ENCODE data around the gene PSMG3. TPM values are rescaled to one million over a fixed set of nuclear protein-coding genes. Genes with fewer than 3 reads are reported as not detected.

The PSMG3 gene
- polyA plus RNA-seq, 1 donor (not counting 4 experiments of a cell fraction or from before 2014, with no cell fraction given): 49.6 TPM

- H3K4me1 ChIP-seq (ENCODE audit: control insufficient read depth, extremely low read depth, insufficient read depth, low read length): peaks cover 42% of the 10 kb centered on the region
- no peak for DNase-seq (ENCODE audit: low read depth, low spot score)
These were observed 1.8 kb downstream of the PSMG3 start for GRCh38 chr7:1567896-1568510.

GRCh38 chr7:1567049-1567771 is 2.6 kb downstream of the PSMG3 start:
- dilution Hi-C loops (cut with MboI; ENCODE audit: extremely low pct_ligation_motif_present, low sequenced_read_pairs): no loop called here
- peak overlapping the region in 2 of 3 experiments; percentile 2 to 16 for H3K4me3 ChIP-seq (ENCODE audit: control insufficient read depth in 2 of 3, extremely low read depth in 1 of 3, insufficient read depth in 2 of 3, low read depth in 1 of 3, low read length in 3 of 3)
- DNase-seq (ENCODE audit: low read depth, low spot score): peak; percentile 62
- H3K9me1 ChIP-seq (ENCODE audit: control insufficient read depth, extremely low read depth, insufficient read depth, low read length): no peaks in the 10 kb centered on the region
- peak overlapping the region; percentile 77 for H3K4me2 ChIP-seq (ENCODE audit: control insufficient read depth, extremely low read depth, insufficient read depth, low read depth, low read length)
- peaks cover 1 to 14% of the 10 kb centered on the region in 2 experiments for H3K36me3 ChIP-seq (ENCODE audit: control insufficient read depth in 2 of 2, extremely low read depth in 1 of 2, insufficient read depth in 2 of 2, low read length in 2 of 2)
- peaks cover 42% of the 10 kb centered on the region for H3K4me1 ChIP-seq (ENCODE audit: control insufficient read depth, extremely low read depth, insufficient read depth, low read length)
- H2AFZ ChIP-seq (ENCODE audit: control insufficient read depth, low read length): no peak overlapping the region
- peaks cover 8% of the 10 kb centered on the region for H3K79me2 ChIP-seq (ENCODE audit: control insufficient read depth, insufficient read depth, low read length)
- H3K9ac ChIP-seq (ENCODE audit: control insufficient read depth, extremely low read depth, insufficient read depth, low read length): peak overlapping the region; percentile 93
- peak overlapping the region; percentile 86 for H3K27ac ChIP-seq (ENCODE audit: control insufficient read depth, insufficient read depth, low read length)
- peak; percentile 78 for FAIRE-seq
- H3K9me3 ChIP-seq (ENCODE audit: control insufficient read depth, low read depth, low read length): no peaks in the 10 kb centered on the region
- H4K20me1 ChIP-seq (ENCODE audit: control insufficient read depth, extremely low read depth, insufficient read depth, low read length): no peaks in the 10 kb centered on the region
- TF ChIP-seq EZH2 (IDR thresholded peaks at IDR 0.05; ENCODE audit: low read length) (no peak), CTCF (optimal IDR thresholded peaks at IDR 0.05 in 1 of 3, IDR thresholded peaks at IDR 0.05 in 1 of 3, conservative IDR thresholded peaks at IDR 0.05 in 1 of 3; ENCODE audit: extremely low read depth in 1 of 3, insufficient read depth in 2 of 3, low read length in 3 of 3) (no peak)
- no peaks in the 10 kb centered on the region for H3K27me3 ChIP-seq (ENCODE audit: control insufficient read depth, extremely low read depth, insufficient read depth, low read length)

More at GRCh38 chr7:1567896-1568510, 1.8 kb downstream of the PSMG3 start:
- Histone ChIP-seq H3K9me3 (ENCODE audit: control insufficient read depth, low read depth, low read length) (no peaks in the 10 kb centered on the region), H3K79me2 (ENCODE audit: control insufficient read depth, insufficient read depth, low read length) (peaks cover 8% of the 10 kb centered on the region), H3K9me1 (ENCODE audit: control insufficient read depth, extremely low read depth, insufficient read depth, low read length) (no peaks in the 10 kb centered on the region), H3K4me2 (ENCODE audit: control insufficient read depth, extremely low read depth, insufficient read depth, low read depth, low read length) (peak overlapping the region; percentile 77), H3K4me3 (ENCODE audit: control insufficient read depth in 2 of 3, extremely low read depth in 1 of 3, insufficient read depth in 2 of 3, low read depth in 1 of 3, low read length in 3 of 3) (peak overlapping the region in 2 of 3 experiments; percentile 2 to 22), H3K27ac (ENCODE audit: control insufficient read depth, insufficient read depth, low read length) (peak overlapping the region; percentile 86), H3K36me3 (ENCODE audit: control insufficient read depth in 2 of 2, extremely low read depth in 1 of 2, insufficient read depth in 2 of 2, low read length in 2 of 2) (peaks cover 1 to 14% of the 10 kb centered on the region in 2 experiments), H4K20me1 (ENCODE audit: control insufficient read depth, extremely low read depth, insufficient read depth, low read length) (no peaks in the 10 kb centered on the region), H3K27me3 (ENCODE audit: control insufficient read depth, extremely low read depth, insufficient read depth, low read length) (no peaks in the 10 kb centered on the region), H3K9ac (ENCODE audit: control insufficient read depth, extremely low read depth, insufficient read depth, low read length) (peak overlapping the region; percentile 93), H2AFZ (ENCODE audit: control insufficient read depth, low read length) (no peak overlapping the region)
- FAIRE-seq: peak; percentile 75
- dilution Hi-C loops (cut with MboI; ENCODE audit: extremely low pct_ligation_motif_present, low sequenced_read_pairs): no loop called here
- no peak for TF ChIP-seq EZH2 (IDR thresholded peaks at IDR 0.05; ENCODE audit: low read length)
- no peak for TF ChIP-seq CTCF (optimal IDR thresholded peaks at IDR 0.05 in 1 of 3, IDR thresholded peaks at IDR 0.05 in 1 of 3, conservative IDR thresholded peaks at IDR 0.05 in 1 of 3; ENCODE audit: extremely low read depth in 1 of 3, insufficient read depth in 2 of 3, low read length in 3 of 3)
